Smooth muscle cell (in vitro differentiated cells): ENCODE data around the gene UNK. TPM values are rescaled to one million over a fixed set of nuclear protein-coding genes. Genes with fewer than 3 reads are reported as not detected.

ENCODE experiments used
- DNase-seq: peaks from one replicate; lab custom pipeline; 2025; ENCODE audit not compliant: unreplicated experiment; lab: John Stamatoyannopoulos, UW
- H2AFZ ChIP-seq: fragments of 200-600 bp; sonication (generic); 2 replicates; pipeline ENCODE4 v1.6.0; 2016; ENCODE audit warnings: antibody characterized with exemption, low read depth, mild to moderate bottlenecking
- H3F3A ChIP-seq: fragments of 200-600 bp; sonication (generic); 2 replicates; pipeline ENCODE4 v1.6.0; 2017; ENCODE audit warnings: antibody characterized with exemption, low read depth
- H3K27ac ChIP-seq: fragments of 200-600 bp; sonication (generic); 2 replicates; pipeline ENCODE4 v1.5.1; 2016; ENCODE audit warnings: low read depth, mild to moderate bottlenecking
- H3K27me3 ChIP-seq: fragments of 200-600 bp; sonication (generic); 2 replicates; pipeline ENCODE4 v1.6.1; 2016; ENCODE audit warnings: low read depth, mild to moderate bottlenecking
- H3K36me3 ChIP-seq: fragments of 200-600 bp; sonication (generic); 2 replicates; pipeline ENCODE4 v1.5.1; 2016; ENCODE audit warnings: low read depth
- H3K4me1 ChIP-seq: fragments of 200-600 bp; sonication (generic); 2 replicates; pipeline ENCODE4 v1.5.1; 2016; ENCODE audit warnings: low read depth
- H3K4me2 ChIP-seq: fragments of 200-600 bp; sonication (generic); 2 replicates; pipeline ENCODE4 v1.6.0; 2016; ENCODE audit warnings: mild to moderate bottlenecking
- H3K4me3 ChIP-seq: fragments of 200-600 bp; sonication (generic); 2 replicates; pipeline ENCODE4 v1.5.1; 2016; ENCODE audit warnings: mild to moderate bottlenecking
- H3K79me2 ChIP-seq: fragments of 200-600 bp; sonication (generic); 2 replicates; pipeline ENCODE4 v1.6.0; 2016; ENCODE audit warnings: low read depth, mild to moderate bottlenecking
- H3K9ac ChIP-seq: fragments of 200-600 bp; sonication (generic); 2 replicates; pipeline ENCODE4 v1.6.0; 2016; ENCODE audit warnings: low read depth
- H3K9me3 ChIP-seq: fragments of 200-600 bp; sonication (generic); replicated peaks from 2 replicates; pipeline ENCODE4 v1.5.1; 2016; ENCODE audit warnings: low read depth
- H4K20me1 ChIP-seq: fragments of 200-600 bp; sonication (generic); 2 replicates; pipeline ENCODE4 v1.6.0; 2016; ENCODE audit warnings: low read depth
- WGBS: methylation state at CpG from one replicate; pipeline ENCODE4 v1.1.7; 2016; ENCODE audit warnings: low lambda C conversion rate; 5-methylcytosine and 5-hydroxymethylcytosine counted together
- polyA plus RNA-seq: library from polyadenylated mRNA; unstranded; fragments of >200 nt; fragmentation: Nextera tagmentation; extraction: Ambion mirVana; gene quantifications from 2 replicates; pipeline ENCODE4 v1.2.1, GENCODE V29; 2016
- total RNA-seq: library from RNA; depleted of rRNA; stranded (reverse); fragments of >200 nt; gene quantifications from 2 replicates; pipeline ENCODE4 v1.2.3, GENCODE V29; 2014
- TF ChIP-seq, protein P1 (sequence below): fragments of 200-600 bp; sonication (generic); IDR thresholded peaks from 2 replicates; pipeline ENCODE4 v1.5.1; 2017; ENCODE audit warnings: borderline replicate concordance, mild to moderate bottlenecking, antibody characterized with exemption; ENCODE audit not compliant: insufficient read depth, poor library complexity, severe bottlenecking

The UNK gene
- total and polyA plus RNA-seq, 2 experiments from 2014 or later: 26.8 to 39.5 TPM

DNA sequence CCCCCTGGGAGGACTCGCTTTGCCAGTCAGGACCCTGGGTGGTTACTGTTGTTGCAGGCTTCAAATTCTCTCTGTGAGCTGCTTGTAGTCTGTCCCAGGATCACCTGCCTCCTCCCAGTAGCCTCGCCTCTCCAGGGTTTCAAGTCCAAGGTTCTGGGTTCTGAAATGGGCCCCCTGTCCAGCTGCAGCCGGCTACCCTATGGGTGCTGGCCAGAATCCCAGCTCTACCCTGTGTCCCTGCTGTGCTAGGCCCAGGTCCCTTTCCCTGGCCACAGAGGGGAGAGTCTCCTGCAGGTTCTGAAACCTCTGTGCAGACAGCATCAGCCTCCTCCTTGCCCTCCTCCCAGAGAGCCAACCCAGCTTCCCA, 38.2 kb downstream of the UNK start:
- Histone ChIP-seq H3K4me3 (no peak overlapping the region), H3K27ac (no peak overlapping the region), H3K4me2 (no peak overlapping the region), H3K36me3 (no peaks in the 10 kb centered on the region), H3K79me2 (no peaks in the 10 kb centered on the region), H3K9ac (no peak overlapping the region), H3K27me3 (no peaks in the 10 kb centered on the region), H3K9me3 (no peaks in the 10 kb centered on the region), H3F3A (no peaks in the 10 kb centered on the region), H4K20me1 (no peaks in the 10 kb centered on the region), H2AFZ (no peak overlapping the region), H3K4me1 (no peaks in the 10 kb centered on the region)
- DNase-seq: no peak
- WGBS: 100% methylated on average over 3 of the region's 3 CpGs
- TF ChIP-seq, protein P1, sequence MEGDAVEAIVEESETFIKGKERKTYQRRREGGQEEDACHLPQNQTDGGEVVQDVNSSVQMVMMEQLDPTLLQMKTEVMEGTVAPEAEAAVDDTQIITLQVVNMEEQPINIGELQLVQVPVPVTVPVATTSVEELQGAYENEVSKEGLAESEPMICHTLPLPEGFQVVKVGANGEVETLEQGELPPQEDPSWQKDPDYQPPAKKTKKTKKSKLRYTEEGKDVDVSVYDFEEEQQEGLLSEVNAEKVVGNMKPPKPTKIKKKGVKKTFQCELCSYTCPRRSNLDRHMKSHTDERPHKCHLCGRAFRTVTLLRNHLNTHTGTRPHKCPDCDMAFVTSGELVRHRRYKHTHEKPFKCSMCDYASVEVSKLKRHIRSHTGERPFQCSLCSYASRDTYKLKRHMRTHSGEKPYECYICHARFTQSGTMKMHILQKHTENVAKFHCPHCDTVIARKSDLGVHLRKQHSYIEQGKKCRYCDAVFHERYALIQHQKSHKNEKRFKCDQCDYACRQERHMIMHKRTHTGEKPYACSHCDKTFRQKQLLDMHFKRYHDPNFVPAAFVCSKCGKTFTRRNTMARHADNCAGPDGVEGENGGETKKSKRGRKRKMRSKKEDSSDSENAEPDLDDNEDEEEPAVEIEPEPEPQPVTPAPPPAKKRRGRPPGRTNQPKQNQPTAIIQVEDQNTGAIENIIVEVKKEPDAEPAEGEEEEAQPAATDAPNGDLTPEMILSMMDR: no peak

DNA sequence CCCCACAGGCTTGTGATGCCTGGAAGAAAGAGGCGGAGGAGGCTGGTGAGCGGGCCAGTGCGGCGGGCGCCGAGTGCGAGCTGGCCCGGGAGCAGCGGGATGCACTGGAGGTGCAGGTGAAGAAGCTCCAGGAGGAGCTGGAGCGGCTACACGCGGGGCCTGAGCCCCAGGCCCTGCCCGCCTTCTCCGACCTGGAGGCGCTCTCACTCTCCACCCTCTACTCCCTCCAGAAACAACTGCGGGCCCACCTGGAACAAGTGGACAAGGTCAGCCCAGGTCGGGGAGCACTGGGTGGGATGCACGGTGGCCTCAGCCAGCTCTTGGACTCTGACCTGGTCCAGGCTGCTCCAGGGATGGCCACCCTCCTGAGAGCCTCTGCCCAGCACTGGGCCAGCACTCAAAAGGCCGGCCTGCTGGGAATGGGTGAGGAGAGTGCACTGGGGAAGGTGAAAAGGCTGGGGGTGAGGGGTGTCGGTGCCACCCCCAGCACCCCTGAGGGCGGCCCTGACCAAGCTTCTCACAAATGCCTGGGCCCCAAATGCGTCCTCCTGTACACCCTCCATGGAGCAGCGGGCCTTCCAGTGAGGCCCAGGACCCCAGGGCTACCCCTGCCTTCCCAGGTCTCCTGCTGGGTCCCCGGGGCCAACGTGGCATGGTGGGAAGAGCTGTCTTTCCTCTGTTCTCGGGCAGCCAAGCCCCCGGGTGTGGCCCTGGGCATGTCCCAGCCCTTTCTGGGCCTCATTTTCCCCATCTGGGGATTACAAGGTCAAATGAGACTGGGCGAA, 38.8 kb downstream of the UNK start:
- TF ChIP-seq, protein P1: no peak
- Histone ChIP-seq H3K4me1 (no peaks in the 10 kb centered on the region), H3K36me3 (no peaks in the 10 kb centered on the region), H3K79me2 (no peaks in the 10 kb centered on the region), H3K27me3 (no peaks in the 10 kb centered on the region), H3K9ac (no peak overlapping the region), H3K4me3 (no peak overlapping the region), H3K27ac (no peak overlapping the region), H2AFZ (no peak overlapping the region), H3F3A (no peaks in the 10 kb centered on the region), H3K4me2 (no peak overlapping the region), H3K9me3 (no peaks in the 10 kb centered on the region), H4K20me1 (no peaks in the 10 kb centered on the region)
- no peak for DNase-seq
- 89% methylated on average over 27 of the region's 28 CpGs for WGBS

DNA sequence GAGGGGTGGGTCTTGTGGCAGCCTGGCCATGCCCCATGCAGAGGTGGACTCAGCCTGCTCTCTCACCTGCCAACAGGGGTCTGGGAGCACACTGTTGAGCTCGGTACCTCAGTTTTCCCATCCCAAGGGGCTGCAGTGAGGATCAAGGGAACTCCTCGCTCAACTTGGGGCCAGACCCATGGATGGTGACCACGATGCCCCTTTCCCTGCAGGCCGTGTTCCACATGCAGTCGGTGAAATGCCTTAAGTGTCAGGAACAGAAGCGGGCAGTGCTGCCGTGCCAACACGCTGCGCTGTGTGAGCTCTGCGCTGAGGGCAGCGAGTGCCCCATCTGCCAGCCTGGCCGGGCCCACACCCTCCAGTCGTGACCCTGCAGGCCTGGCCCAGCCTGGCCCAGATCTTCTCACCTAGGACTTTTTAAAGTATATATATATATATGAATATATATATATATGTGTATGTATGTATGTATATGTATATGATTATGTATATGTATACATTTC, 39.5 kb downstream of the UNK start:
- Histone ChIP-seq H3K36me3 (no peaks in the 10 kb centered on the region), H3K27me3 (no peaks in the 10 kb centered on the region), H3K9ac (no peak overlapping the region), H3K27ac (no peak overlapping the region), H3K4me2 (no peak overlapping the region), H3K4me3 (no peak overlapping the region), H3K9me3 (no peaks in the 10 kb centered on the region), H2AFZ (no peak overlapping the region), H3K4me1 (no peaks in the 10 kb centered on the region), H3F3A (no peaks in the 10 kb centered on the region), H3K79me2 (no peaks in the 10 kb centered on the region), H4K20me1 (no peaks in the 10 kb centered on the region)
- 95% methylated on average over 13 of the region's 13 CpGs for WGBS
- TF ChIP-seq, protein P1: no peak
- DNase-seq: no peak

DNA sequence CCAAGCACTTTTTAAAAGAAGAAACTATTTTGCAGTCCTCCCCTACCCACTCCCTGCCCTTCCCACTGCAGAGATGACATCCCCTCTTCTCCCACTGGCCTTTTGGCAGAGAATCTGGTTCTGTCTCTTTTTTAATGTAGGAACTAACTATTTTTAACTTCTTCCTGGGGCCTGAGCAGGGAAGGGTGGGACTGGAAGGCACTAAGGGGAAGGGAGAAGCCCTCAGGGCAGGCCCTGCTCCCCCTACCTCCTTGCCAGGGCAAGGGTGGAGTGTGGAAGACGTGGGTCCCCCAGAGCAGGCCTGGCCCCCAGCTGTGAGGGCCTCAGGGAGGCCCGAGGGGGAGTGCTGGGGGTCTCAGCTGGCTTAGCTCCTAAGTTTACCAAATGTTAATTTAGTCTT, 40.1 kb downstream of the UNK start:
- DNase-seq: no peak
- Histone ChIP-seq H3K79me2 (no peaks in the 10 kb centered on the region), H3K36me3 (no peaks in the 10 kb centered on the region), H3K4me2 (no peak overlapping the region), H3K4me3 (no peak overlapping the region), H2AFZ (no peak overlapping the region), H3K9me3 (no peaks in the 10 kb centered on the region), H3K9ac (no peak overlapping the region), H3K27me3 (no peaks in the 10 kb centered on the region), H4K20me1 (no peaks in the 10 kb centered on the region), H3F3A (no peaks in the 10 kb centered on the region), H3K27ac (no peak overlapping the region), H3K4me1 (no peaks in the 10 kb centered on the region)
- TF ChIP-seq, protein P1: no peak
- 91% methylated on average over 2 of the region's 2 CpGs for WGBS
